NCI-H1930 (cell line): Measurements from ENCODE around the gene TMED10.
"Not testable (repeated sequence)": the region's sequence is repeated elsewhere in the genome, so short reads cannot be mapped to it uniquely, and the experiment has no call there.

Source experiments
- DNase-seq, 2 experiments: peaks; one replicate each; lab custom pipeline; 2025; lab: John Stamatoyannopoulos, UW

The TMED10 gene

DNA sequence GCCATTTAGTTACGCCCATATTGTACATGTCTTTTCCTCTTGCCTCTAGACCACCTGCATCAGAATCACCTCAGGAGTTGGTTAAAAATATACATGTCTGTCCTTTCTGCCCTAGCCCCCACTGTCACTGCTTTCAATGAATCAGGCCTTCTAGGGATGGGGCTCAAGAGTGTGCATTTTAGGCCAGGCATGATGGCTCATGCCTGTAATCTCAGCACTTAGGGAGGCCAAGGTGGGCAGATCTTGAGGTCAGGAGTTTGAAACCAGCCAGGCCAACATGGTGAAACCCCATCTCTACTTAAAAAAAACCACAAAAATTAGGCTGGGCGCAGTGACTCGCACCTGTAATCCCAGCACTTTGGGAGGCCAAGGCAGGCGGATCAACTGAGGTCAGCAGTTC lies 13.6 kb upstream of the TMED10 start:
- no peak for DNase-seq

DNA sequence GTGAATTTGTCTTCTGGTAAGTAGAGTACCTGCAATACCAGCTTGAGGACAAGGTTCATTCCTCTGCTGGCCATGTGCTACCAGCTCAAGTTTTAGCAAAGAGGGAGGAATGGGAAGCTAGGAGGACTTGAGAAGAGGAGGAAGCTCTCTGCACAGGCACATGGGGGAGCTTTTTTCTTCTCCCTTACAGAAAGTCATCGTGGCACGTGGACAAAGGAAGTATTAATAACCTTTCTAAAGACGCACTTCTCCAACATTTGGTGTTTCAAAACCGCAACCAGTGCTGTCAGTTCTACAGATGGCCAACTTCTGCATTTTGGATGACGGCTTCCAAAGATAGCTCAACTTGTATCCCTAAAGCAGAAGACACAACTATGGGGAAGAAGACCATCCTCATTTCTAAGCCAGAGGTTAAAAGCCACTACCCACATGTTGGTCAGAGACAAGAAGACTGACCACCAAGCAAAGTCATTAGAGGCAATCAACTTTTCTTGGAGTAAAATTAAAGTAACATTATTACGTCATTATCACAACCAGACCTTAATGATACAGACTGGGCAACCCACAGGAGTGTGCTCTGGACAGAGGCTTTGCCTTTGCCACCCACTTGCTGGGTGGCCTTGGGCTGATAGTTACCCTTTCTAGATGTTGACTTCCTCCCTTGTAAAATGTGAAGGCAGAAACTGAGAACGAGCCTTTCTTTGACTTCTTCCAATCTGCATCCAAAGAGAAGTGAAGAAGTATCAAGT lies 12.3 kb upstream of the TMED10 start:
- DNase-seq: no peak

- DNase-seq: no peak
These were observed 11.7 kb upstream of the TMED10 start for GRCh38 chr14:75188086-75188485.

DNA sequence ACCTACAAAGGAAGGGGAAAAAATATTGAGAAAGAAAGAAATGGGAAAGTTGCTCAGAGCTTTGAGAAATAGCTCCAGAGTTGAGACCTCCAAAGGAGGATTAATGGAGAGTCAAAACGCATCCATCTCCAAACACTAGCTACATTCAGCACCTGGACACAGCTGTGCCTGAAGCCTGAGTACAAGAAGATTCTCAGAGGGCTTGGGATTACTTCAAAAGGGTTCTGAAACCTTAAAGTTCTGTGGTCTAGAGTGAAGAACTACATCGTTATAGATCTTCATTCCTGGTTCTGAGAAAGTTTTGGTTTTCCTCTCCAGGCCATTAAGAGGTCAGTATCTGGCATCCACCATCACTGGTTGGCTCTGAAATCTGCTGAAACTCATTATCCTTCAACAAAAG lies 10.5 kb upstream of the TMED10 start:
- DNase-seq: no peak

GRCh38 chr14:75185251-75186040 lies 9.0 kb upstream of the TMED10 start:
- DNase-seq: no peak

- no peak for DNase-seq
These were observed 8.1 kb upstream of the TMED10 start for GRCh38 chr14:75184492-75184891.

DNA sequence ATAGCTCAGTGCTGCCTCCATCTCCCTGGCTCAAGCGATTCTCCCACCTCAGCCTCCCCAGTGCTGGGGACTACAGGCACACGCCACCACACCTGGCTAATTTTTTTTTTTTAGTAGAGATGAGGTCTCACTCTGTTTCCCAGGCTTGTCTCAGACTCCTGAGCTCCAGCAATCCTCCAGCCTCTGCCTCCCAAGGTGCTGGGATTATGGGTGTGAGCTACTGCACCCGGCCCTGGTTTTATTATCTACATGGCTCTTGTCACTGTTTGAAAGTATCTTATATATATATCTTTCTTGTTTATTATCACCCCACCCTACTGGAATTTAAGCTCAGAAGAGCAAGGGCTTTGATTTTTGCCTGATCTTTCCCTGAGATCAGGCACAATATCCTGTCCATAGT lies 7.6 kb upstream of the TMED10 start:
- DNase-seq: no peak

GRCh38 chr14:75183225-75183624 lies 6.8 kb upstream of the TMED10 start:
- no peak for DNase-seq

DNA sequence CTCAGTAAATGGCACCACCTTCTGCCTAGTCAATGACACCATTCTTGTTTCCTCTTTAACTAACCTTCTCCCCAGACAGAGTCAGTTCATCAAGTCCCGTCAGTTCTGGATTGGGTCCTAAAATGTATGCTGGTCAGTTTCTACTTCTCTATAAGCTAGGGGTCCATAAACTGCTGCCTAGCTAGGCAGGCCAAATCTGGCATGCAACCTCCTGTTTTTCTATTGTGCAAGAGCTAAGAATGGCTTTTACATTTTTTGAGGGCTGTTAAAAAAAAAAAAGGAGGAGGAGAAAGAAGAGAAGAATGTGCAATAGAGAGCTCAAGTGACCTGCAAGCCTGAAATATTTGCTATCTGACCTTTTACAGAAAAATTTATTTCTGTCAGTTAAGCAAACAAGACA lies 6.4 kb upstream of the TMED10 start:
- DNase-seq: no peak

DNA sequence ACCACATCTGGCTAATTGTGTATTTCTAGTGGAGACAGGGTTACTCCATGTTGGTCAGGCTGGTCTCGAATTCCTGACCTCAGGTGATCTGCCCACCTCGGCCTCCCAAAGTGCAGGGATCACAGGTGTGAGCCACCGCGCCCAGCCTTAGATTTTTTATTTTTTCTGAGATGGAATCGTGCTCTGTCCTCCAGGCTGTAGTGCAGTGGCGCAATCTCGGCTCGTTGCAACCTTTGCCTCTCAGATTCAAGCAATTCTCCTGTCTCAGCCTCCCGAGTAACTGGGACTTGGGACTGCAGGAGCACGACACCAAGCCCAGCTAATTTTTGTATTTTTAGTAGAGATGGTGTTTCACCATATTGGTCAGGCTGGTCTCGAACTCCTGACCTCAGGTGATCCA lies 5.8 kb upstream of the TMED10 start:
- DNase-seq: not testable (repeated sequence)

GRCh38 chr14:75181293-75182062 lies 5.1 kb upstream of the TMED10 start:
- DNase-seq: no peak

DNA sequence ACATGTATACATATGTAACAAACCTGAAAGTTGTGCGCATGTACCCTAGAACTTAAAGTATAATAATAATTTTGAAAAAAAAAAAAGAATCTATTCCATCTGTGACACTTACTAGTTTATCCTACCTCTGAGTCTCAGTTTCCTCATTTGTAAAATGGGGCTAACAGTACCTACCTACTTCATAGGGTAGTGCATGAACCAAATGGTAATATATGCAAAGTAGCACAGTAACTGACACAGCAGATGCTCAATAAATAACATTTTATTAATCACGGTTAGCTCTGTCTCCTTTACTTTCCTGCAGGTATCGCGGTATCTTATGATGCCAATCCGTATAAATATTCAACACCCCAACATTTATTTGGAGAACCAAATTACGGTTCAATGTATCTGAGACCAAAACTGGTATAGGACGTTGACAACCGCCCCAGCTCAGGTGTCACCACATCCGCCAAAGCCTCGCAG lies 703 bp downstream of the TMED10 start:
- no peak for DNase-seq

- DNase-seq: no peak
These were observed 2.3 kb downstream of the TMED10 start for GRCh38 chr14:75174066-75174465.

DNA sequence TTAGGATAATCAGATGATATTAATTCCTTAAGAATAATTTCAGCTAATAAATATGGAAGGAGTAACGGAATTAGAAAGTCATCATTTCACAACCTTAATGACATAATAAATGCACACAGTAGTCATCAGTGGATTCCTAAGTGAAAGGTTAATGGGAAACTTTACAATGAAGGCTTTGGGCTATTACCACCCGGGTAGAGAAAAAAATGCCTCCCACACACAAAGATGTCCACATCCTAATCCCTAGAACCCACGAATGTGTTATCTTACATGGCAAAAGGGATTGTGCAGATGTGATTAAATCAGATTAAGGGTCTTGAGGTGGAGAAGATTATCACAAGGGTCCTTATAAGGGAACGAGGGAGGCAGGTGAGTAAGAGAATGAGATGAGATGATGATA lies 5.6 kb downstream of the TMED10 start:
- no peak for DNase-seq

DNA sequence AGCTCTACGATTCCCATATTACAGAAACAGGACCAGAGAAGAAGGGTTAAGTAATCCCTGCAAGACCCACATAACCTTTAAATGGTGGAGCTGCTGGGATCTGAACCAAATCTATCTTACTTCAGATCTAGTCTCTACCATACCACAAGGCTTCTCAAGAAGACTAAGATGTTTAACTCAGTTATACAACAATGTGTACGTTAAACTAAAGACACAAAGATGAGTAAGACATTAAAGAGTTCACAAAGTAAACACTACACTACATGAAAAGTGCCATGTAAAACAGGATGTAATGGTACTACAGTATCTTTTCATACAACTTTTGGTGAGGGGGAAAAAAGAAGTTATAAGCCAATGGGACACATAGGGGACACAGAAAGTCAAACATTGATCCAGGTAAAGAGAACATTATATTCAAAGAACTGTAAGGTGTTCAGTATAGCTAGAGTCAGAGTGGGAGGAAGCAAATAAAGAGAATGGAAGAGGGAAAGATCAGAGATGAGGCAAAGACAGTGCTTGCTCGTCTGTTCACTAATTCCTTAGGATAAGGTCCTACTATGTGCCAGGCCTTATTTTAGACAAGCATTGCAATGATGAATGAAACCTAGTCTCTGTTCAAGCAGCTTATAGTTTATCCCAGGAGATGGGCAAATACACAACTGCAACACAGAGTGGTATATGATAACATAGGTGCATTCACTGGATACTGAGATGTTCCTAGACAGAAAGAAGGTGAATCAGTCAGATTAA lies 7.7 kb downstream of the TMED10 start:
- no peak for DNase-seq

GRCh38 chr14:75167325-75167724 lies 9.1 kb downstream of the TMED10 start:
- DNase-seq: no peak

- DNase-seq: no peak
These were observed 10.6 kb downstream of the TMED10 start for GRCh38 chr14:75165586-75166391.

DNA sequence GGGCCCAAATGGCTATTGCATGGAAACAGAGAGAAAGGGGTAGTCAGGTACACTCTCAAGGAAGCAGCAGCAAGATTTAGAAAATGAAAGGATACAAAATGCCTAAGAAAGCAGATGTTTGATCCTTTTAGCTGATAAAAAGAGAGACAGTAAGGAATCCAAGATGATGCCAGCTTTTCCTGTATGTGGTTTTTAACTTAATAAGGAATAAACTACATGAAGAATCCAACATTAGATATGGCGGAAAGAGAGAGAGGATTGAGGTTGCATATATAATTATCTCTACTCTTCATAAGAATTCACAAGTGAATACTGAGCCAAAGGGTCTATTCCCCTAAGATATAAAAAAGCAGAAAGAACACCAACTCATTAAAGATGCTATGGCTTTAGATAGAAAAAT lies 11.6 kb downstream of the TMED10 start:
- no peak for DNase-seq

GRCh38 chr14:75163677-75164076 lies 12.7 kb downstream of the TMED10 start:
- no peak for DNase-seq

DNA sequence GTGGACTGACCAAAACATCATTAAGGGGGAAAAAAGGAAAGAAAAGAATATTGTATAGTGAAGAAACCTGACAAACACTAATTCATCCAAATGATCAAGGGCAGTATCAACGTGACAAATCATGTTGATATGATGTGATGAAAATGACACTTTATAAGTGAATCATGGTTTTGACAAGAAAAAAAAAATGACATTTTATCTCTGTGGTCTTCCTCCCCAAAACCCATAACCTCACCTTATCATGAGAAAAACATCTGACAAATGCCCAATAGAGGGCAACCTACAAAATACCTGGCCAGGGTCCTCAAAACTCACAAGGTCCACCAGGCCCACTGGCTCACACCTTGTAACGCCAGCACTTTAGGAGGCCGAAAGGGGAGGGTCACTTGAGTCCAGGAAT lies 13.8 kb downstream of the TMED10 start:
- no peak for DNase-seq
